ENCODE measurements around the gene OR4D2.
"Not testable (repeated sequence)": the region's sequence is repeated elsewhere in the genome, so short reads cannot be mapped to it uniquely, and the experiment has no call there.

OR4D2 gene

DNA sequence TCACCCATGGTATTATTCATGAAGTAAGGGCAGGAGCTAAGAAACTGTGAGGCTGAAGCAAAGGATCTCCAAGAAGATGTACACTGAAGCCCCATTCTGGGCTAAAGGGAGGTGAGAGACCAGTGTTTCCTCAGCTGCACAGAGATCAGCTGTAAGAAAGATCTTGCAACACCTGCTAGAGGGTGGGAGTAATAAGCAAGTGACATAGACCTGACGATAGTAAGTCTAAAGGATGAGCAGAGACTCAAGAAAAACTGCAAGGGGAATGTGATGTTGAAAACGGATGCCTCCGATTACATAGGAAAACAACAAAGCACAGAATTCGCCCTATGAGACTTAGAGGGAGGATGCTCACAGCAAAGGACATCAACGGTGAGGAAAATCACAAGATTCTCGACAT is at the start of gene OR4D2:
Gene OR4D2, plus strand, starts transcription at position 301 of the 400 bp plus-strand sequence. CDS start 2,674 bp downstream, outside the sequence.
- no peaks in the 10 kb centered on the region for H3K36me3 Mint-ChIP-seq (ENCODE audit: low read depth)
- H3K4me3 Mint-ChIP-seq: no peak within 1 kb of the TSS
- H3K27ac Mint-ChIP-seq: peak within 1 kb of the TSS; percentile 52
- H3K27me3 Mint-ChIP-seq (ENCODE audit: low read depth): peaks cover 61% of the 10 kb centered on the region
- no peaks in the 10 kb centered on the region for H3K9me3 Mint-ChIP-seq
- peaks cover 18% of the 10 kb centered on the region for H3K4me1 Mint-ChIP-seq (ENCODE audit: low read depth)

DNA sequence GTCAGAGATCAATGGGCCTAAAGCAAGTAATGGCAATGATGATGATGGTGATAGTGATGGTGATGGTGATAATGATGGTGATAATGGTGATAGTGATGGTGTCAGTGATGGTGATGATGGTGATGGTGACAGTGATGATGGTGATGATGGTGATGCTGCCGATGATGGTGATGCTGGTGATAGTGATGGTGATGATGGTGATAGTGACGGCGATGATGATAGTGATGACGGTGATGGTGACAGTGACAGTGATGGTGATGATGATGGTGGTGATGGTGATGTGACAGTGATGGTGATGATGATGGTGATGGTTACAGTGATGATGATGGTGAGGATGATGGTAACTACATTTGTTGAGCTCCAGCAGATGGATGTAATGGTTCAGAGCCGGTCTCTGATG is 49.4 kb upstream of the OR4D2 start:
- Mint-ChIP-seq H3K27me3 (ENCODE audit: low read depth) (peaks cover 8% of the 10 kb centered on the region), H3K36me3 (ENCODE audit: low read depth) (no peaks in the 10 kb centered on the region), H3K4me3 (no peak overlapping the region), H3K27ac (no peak overlapping the region), H3K9me3 (no peaks in the 10 kb centered on the region), H3K4me1 (ENCODE audit: low read depth) (peaks cover 3% of the 10 kb centered on the region)

DNA sequence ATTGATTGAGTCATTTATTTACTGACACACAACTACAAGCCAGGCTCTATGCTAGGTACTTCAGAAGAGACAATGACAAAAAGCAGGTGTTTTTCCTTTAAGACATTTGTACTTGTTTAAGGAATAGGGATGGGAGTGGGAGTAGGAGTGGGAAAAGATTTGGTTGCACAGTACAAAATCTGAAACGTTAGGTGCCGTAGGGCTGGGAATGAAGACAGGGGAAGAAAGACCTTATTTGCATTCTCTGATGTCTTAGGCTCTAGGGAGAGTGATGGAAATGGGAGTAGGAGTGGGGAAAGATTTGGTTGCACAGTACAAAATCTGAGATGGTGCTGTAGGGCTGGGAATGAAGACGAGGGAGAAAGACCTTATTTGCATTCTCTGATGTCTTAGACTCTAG is 47.3 kb upstream of the OR4D2 start:
- Mint-ChIP-seq H3K36me3 (ENCODE audit: low read depth) (no peaks in the 10 kb centered on the region), H3K4me3 (no peak overlapping the region), H3K27ac (no peak overlapping the region), H3K27me3 (ENCODE audit: low read depth) (peaks cover 12% of the 10 kb centered on the region), H3K9me3 (no peaks in the 10 kb centered on the region), H3K4me1 (ENCODE audit: low read depth) (peaks cover 3% of the 10 kb centered on the region)

DNA sequence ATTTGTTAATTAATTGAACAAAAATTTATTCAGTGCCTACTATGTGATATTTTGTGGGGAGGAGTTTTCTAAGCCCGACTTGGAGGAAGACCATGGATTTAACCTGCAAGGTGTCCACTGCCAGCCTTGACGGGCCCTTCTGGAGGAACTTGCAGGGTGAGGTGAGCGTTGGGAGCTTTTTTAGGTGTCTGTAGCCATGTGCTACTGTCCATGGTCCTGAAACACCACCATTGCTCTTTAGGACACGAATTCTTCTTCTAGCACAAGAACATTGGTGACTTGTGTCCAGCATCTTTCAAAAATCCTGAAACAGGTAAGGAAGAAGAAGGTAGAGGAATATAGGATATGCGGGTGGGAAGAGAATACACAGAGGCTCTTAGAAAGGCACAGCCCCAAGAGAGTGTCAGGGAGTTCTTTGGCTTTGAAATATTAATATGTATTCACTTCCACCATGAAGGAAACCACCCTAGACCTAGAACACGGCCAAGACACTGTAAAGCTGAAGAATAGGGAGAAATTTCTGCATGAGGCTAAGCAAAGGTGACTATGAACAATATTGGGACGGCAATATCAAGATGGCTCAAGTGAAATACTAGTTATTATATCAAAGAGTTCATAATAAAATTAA is 46.5 kb upstream of the OR4D2 start:
- H3K4me3 Mint-ChIP-seq: no peak overlapping the region
- H3K4me1 Mint-ChIP-seq (ENCODE audit: low read depth): peaks cover 3% of the 10 kb centered on the region
- no peaks in the 10 kb centered on the region for H3K36me3 Mint-ChIP-seq (ENCODE audit: low read depth)
- no peaks in the 10 kb centered on the region for H3K9me3 Mint-ChIP-seq
- no peak overlapping the region for H3K27ac Mint-ChIP-seq
- peaks cover 12% of the 10 kb centered on the region for H3K27me3 Mint-ChIP-seq (ENCODE audit: low read depth)

DNA sequence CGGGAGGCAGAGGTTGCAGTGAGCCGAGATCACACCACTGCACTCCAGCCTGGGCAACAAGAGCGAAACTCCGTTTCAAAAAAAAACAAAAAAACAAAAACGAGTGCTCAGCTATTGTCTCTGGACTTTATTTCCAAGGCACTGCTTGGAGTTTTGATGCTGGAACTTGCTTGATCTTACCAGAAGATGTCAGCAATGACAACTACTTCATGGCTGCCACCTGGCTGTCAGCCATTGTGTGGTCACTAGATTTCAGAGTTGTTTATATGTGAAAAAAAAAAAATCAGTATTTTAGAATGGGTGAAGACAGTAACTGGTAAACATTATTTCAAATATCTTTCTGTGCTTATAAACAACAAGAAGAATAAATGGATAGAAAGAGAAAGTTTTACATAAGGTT is 44.9 kb upstream of the OR4D2 start:
- H3K27me3 Mint-ChIP-seq (ENCODE audit: low read depth): peaks cover 19% of the 10 kb centered on the region
- H3K9me3 Mint-ChIP-seq: no peaks in the 10 kb centered on the region
- H3K4me3 Mint-ChIP-seq: no peak overlapping the region
- no peaks in the 10 kb centered on the region for H3K36me3 Mint-ChIP-seq (ENCODE audit: low read depth)
- no peak overlapping the region for H3K27ac Mint-ChIP-seq
- peaks cover 3% of the 10 kb centered on the region for H3K4me1 Mint-ChIP-seq (ENCODE audit: low read depth)

DNA sequence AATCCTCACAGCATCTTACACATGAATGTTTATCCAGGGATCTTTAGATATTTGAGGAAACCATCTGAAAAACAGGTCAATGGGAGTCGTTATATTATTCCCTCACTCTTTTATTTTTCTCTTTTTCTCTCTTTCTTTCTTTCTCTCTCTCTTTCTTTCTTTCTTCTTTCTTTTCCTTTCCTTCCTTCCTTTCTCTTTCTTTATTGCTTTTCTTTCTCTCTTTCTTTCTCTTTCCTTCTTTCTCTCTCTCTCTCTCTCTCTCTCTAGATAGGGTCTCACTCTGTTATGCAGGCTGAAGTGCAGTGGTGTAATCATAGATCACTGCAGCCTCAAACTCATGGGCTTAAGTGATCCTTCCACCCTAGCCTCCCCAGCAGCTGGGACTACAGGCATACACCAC is 38.9 kb upstream of the OR4D2 start:
- Mint-ChIP-seq H3K4me3 (no peak overlapping the region), H3K9me3 (no peaks in the 10 kb centered on the region), H3K4me1 (ENCODE audit: low read depth) (peaks cover 3% of the 10 kb centered on the region), H3K27me3 (ENCODE audit: low read depth) (peaks cover 52% of the 10 kb centered on the region), H3K36me3 (ENCODE audit: low read depth) (no peaks in the 10 kb centered on the region), H3K27ac (no peak overlapping the region)

DNA sequence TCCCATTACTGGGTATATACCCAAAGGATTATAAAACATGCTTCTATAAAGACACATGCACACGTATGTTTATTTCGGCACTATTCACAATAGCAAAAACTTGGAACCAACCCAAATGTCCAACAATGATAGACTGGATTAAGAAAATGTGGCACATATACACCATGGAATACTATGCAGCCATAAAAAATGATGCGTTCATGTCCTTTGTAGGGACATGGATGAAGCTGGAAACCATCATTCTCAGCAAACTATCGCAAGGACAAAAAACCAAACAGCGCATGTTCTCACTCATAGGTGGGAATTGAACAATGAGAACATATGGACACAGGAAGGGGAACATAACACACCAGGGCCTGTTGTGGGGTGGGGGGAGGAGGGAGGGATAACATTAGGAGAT is 34.1 kb upstream of the OR4D2 start:
- H3K9me3 Mint-ChIP-seq; H3K36me3 Mint-ChIP-seq (ENCODE audit: low read depth); H3K27ac Mint-ChIP-seq; H3K4me3 Mint-ChIP-seq; H3K4me1 Mint-ChIP-seq (ENCODE audit: low read depth): not testable (repeated sequence)
- peaks cover 68% of the 10 kb centered on the region for H3K27me3 Mint-ChIP-seq (ENCODE audit: low read depth)

DNA sequence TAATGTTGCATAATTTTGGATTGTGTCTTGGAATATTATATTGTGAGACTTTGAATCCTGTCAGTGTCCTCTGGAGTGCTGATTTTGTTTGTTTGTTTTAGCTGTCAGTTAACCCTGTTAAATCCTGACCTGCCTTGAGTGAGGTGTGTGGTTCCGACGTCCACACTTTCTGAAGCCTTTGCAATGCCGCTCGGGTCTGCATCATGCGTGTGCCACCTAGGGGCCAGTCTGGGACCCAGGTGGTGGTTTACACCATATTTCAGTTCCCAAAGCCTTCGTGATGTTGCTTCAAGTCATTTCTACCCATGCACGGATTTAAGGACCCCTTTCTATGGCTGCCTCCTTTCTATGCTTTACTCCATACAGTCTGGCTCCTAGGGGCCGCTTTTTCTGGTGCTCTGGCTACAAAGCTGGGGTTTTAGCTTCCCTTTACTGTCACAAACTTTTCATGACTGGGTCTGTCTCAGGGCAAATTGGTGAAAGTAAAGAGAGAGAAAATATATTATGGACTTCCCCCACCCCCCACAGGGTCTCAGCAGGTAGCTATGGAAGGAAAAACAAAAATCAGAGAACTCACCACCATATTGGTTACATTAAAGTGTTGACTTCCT is 30.0 kb upstream of the OR4D2 start:
- no peak overlapping the region for H3K27ac Mint-ChIP-seq
- H3K9me3 Mint-ChIP-seq: peaks cover 3% of the 10 kb centered on the region

DNA sequence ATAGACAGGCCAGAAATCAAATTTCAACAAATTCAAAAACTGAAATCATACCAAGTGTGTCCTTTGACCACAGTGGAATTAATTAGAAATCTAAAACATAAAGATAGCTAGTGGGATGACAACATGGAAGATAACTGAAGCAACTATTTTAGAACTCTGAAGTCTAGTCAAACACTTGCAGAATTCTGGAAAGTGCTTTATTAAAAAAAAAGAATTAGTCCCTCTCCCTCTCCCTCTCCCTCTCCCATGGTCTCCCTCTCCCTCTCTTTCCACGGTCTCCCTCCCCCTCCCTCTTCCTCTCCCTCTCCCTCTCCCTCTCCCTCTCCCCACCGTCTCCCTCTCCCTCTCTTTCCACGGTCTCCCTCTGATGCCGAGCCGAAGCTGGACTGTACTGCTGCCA is 25.3 kb upstream of the OR4D2 start:
- peaks cover 30% of the 10 kb centered on the region for H3K9me3 Mint-ChIP-seq
- no peak overlapping the region for H3K4me3 Mint-ChIP-seq
- no peaks in the 10 kb centered on the region for H3K4me1 Mint-ChIP-seq (ENCODE audit: low read depth)
- no peak overlapping the region for H3K27ac Mint-ChIP-seq
- H3K27me3 Mint-ChIP-seq (ENCODE audit: low read depth): peaks cover 65% of the 10 kb centered on the region
- peaks cover 5% of the 10 kb centered on the region for H3K36me3 Mint-ChIP-seq (ENCODE audit: low read depth)

More for the DNA sequence above, 30.0 kb upstream of the OR4D2 start:
- Mint-ChIP-seq H3K4me1 (ENCODE audit: low read depth) (no peaks in the 10 kb centered on the region), H3K4me3 (no peak overlapping the region), H3K27me3 (ENCODE audit: low read depth) (peaks cover 68% of the 10 kb centered on the region), H3K36me3 (ENCODE audit: low read depth) (no peaks in the 10 kb centered on the region)

DNA sequence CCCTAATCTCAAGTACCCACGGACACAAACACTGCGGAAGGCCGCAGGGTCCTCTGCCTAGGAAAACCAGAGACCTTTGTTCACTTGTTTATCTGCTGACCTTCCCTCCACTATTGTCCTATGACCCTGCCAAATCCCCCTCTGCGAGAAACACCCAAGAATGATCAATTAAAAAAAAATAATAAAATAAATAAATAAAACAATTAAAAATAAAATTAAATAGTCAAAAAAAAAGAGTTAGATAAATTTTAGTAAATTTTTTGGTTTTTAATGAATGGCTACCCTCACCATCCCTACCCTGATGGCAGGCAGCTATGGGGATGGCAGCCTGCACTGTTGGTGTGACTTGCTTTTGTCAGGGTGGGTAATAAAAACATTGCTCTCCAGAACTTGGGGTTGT is 23.4 kb upstream of the OR4D2 start:
- H3K27ac Mint-ChIP-seq; H3K4me1 Mint-ChIP-seq (ENCODE audit: low read depth); H3K4me3 Mint-ChIP-seq; H3K36me3 Mint-ChIP-seq (ENCODE audit: low read depth): not testable (repeated sequence)
- peaks cover 74% of the 10 kb centered on the region for H3K27me3 Mint-ChIP-seq (ENCODE audit: low read depth)
- H3K9me3 Mint-ChIP-seq: peaks cover 35% of the 10 kb centered on the region

DNA sequence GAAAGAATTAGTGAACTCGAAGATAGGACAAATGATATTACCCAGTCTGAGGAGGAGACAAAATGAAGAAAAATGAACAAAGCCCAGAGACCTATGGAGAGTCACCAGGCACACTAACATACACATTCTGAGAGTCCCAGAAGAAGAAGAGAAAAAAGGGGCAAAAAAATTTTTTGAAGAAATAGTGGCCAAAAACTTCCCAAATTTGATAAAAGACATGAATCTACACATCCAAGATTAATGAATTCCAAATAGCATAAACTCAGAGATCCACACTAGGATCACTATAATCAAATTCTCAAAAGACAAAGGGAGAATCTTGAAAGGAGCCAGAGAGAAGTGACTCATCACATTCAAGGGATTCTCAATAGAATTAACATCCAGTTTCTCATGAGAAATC is 22.0 kb upstream of the OR4D2 start:
- no peak overlapping the region for H3K4me3 Mint-ChIP-seq
- peaks cover 10% of the 10 kb centered on the region for H3K36me3 Mint-ChIP-seq (ENCODE audit: low read depth)

DNA sequence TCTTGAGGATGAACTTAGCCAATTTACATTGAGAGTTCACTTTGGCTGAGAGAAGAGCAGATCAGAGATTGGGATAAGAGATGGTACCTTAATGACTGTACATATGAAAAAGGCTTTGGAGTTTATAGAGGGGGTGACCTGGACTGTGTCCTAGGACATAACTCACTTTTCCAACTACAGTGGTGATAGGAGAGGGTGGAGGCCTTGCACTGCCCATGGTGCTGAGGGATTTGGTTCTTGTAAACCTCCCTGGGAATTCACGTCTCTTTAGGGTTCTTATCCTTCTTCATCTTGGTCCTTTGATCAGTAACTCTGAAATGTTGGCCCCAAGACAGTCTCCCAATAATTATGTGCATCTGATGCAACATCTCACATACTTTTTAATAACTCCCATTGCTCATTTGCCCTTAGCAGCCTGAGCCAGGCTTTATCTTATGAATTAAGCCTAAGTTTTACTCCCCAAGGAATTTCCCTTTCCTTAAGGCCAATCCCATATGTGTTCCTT is 18.8 kb upstream of the OR4D2 start, which contains the start of gene OR4D1:
Gene OR4D1, plus strand, starts transcription at position 455 of the 505 bp plus-strand sequence. CDS start 6,770 bp downstream, outside the sequence.
- Mint-ChIP-seq H3K4me3 (no peak within 1 kb of the TSS), H3K36me3 (ENCODE audit: low read depth) (peaks cover 15% of the 10 kb centered on the region), H3K27me3 (ENCODE audit: low read depth) (peaks cover 77% of the 10 kb centered on the region), H3K27ac (no peak within 1 kb of the TSS), H3K4me1 (ENCODE audit: low read depth) (peaks cover 9% of the 10 kb centered on the region), H3K9me3 (peaks cover 35% of the 10 kb centered on the region)

More for the DNA sequence above, 22.0 kb upstream of the OR4D2 start:
- no peak overlapping the region for H3K27ac Mint-ChIP-seq
- peaks cover 74% of the 10 kb centered on the region for H3K27me3 Mint-ChIP-seq (ENCODE audit: low read depth)
- H3K4me1 Mint-ChIP-seq (ENCODE audit: low read depth): no peaks in the 10 kb centered on the region
- H3K9me3 Mint-ChIP-seq: peaks cover 35% of the 10 kb centered on the region

DNA sequence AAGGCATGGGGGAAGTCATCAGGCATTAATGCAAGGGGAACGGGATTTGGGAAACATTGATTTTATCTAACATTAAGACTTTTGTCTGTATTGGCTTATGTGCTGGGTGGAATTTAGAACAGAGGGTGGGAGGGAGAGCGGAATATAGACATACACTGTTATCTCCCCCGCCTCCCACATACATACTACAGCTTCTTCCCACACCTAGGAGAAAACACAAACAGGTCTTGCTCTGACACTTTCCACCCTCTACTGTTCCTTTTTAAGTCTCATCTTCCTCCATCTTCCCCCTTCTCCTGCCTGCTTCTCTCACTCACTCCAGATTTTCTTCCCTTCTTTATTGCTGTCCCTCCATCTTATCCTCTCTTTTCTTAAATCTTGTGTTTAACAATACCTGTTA is 18.2 kb upstream of the OR4D2 start:
- Mint-ChIP-seq H3K27me3 (ENCODE audit: low read depth) (peaks cover 76% of the 10 kb centered on the region), H3K36me3 (ENCODE audit: low read depth) (peaks cover 15% of the 10 kb centered on the region), H3K4me3 (no peak overlapping the region), H3K27ac (no peak overlapping the region), H3K9me3 (peaks cover 34% of the 10 kb centered on the region), H3K4me1 (ENCODE audit: low read depth) (peaks cover 15% of the 10 kb centered on the region)

DNA sequence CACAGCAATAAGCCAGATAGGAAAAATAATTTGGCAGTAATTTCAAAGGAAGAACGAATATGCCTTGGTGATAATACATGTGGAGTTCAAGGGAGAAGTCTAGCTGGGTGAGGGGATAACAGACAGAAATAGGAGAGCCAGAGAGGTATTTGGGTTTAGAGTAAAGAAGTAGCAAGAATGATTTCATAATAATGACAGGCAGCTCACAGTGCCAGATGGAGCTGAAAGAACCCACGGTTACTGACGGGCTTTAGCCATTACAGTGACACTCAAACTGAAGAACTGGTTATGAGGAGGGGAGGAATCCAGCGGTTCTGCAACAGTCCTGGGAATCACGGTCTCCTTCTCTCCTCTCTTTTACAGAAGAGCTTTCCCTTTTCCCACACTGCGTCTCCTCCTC is 16.4 kb upstream of the OR4D2 start:
- Mint-ChIP-seq H3K4me3 (no peak overlapping the region), H3K36me3 (ENCODE audit: low read depth) (peaks cover 18% of the 10 kb centered on the region), H3K27ac (no peak overlapping the region), H3K27me3 (ENCODE audit: low read depth) (peaks cover 61% of the 10 kb centered on the region), H3K4me1 (ENCODE audit: low read depth) (peaks cover 27% of the 10 kb centered on the region), H3K9me3 (peaks cover 20% of the 10 kb centered on the region)

DNA sequence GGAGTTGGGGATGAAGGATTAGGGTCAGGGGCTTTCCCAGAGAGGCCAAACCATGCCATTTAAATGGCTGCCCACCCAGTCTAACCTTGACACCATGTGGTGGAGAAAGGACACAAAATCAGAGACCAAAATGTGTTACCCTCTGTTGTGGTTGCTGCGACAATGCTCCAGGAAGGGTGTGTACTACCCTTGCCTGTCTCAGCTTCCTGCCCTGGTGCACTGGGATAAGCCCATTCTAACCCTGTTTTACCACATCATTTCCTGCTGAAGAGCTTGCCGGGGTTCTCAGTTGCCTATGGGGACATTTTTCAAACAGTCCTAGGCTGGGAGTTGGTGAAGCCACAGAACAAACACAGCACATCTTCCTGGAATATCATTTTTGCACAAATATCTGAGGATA is 13.7 kb upstream of the OR4D2 start:
- Mint-ChIP-seq H3K4me1 (ENCODE audit: low read depth) (peaks cover 41% of the 10 kb centered on the region), H3K36me3 (ENCODE audit: low read depth) (peaks cover 20% of the 10 kb centered on the region), H3K27ac (peak overlapping the region; percentile 87), H3K4me3 (peak overlapping the region; percentile 66), H3K9me3 (peaks cover 8% of the 10 kb centered on the region), H3K27me3 (ENCODE audit: low read depth) (peaks cover 48% of the 10 kb centered on the region)
